NCI-H2196 (cell line): Measurements from ENCODE around the gene GASK1A.
"Not testable (repeated sequence)": the region's sequence is repeated elsewhere in the genome, so short reads cannot be mapped to it uniquely, and the experiment has no call there.

ENCODE experiments used
- DNase-seq: peaks from one replicate; lab custom pipeline; 2025; ENCODE audit not compliant: unreplicated experiment; lab: John Stamatoyannopoulos, UW

The GASK1A gene

DNA sequence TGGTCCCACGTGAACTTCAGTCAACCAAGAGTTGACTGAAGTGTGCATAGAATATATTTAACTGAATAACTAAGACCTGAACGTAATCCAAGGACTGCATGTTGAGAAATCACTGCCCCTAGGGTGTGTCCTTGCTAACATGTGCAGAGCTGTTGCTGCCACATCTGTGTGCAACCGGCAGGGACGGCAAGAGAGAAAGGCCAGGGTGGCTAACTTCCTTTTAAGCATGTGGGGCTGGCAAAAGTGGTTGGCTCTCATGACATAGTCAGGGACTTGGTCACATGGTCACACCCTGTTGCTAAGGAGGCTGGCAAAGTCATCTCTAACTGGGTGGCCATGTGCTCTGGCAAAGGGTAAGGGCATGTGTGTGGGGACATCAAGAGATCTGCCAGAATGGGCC lies 52.4 kb downstream of the GASK1A start:
- no peak for DNase-seq

DNA sequence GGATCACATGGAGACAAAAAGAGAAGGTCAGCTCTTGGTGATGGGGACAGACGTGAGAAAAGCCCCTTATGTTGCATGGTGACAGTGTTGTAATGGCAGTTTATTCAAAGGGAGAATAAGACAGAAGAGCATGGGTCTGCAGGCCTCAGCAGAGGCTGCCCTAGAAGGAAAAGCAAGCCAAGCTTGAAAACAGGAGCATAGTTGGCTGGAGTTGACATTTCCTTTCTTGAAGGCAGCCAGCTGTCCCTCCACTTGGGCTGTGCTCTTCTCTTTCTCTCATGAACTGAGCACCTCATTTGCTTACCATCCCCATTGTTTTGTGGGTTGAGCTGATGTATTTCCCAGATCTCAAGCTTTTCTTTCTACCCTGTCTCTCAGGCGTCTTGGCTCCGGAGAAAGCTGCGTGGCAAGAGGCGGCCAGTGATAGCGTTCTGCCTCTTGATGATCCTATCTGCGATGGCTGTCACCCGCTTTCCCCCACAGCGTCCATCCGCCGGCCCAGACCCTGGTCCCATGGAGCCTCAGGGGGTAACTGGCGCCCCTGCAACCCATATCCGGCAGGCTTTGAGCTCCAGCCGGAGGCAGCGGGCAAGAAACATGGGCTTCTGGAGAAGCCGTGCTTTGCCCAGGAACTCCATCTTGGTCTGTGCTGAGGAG lies 52.9 kb downstream of the GASK1A start:
- DNase-seq, result no peak

DNA sequence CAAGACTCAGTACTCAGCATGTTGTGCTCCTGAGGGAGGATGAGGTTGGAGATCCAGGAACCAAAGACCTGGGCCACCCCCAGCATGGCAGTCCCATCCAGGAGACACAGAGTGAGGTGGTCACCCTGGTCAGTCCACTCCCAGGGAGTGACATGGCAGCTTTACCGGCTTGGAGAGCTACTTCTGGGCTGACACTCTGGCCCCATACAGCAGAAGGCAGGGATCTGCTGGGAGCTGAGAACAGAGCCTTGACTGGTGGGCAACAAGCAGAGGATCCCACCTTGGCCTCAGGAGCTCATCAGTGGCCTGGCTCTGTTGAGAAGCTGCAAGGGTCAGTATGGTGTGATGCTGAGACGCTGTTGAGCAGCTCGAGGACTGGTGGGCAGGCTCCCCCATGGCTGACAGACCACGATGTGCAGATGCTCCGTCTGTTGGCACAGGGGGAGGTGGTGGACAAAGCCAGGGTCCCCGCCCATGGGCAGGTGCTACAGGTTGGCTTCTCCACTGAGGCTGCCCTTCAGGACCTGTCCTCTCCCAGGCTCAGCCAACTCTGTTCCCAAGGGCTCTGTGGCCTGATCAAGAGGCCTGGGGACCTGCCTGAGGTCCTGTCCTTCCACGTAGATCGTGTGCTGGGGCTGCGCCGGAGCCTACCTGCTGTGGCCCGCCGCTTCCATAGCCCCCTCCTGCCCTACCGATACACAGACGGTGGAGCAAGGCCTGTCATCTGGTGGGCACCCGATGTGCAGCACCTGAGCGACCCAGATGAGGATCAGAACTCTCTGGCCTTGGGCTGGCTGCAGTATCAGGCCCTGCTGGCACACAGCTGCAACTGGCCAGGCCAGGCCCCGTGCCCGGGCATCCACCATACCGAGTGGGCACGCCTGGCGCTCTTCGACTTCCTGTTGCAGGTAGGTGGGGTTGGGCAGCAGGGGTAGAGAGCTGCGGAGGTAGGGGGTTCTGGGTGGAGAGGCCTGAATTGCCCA lies 53.8 kb downstream of the GASK1A start:
- no peak for DNase-seq

DNA sequence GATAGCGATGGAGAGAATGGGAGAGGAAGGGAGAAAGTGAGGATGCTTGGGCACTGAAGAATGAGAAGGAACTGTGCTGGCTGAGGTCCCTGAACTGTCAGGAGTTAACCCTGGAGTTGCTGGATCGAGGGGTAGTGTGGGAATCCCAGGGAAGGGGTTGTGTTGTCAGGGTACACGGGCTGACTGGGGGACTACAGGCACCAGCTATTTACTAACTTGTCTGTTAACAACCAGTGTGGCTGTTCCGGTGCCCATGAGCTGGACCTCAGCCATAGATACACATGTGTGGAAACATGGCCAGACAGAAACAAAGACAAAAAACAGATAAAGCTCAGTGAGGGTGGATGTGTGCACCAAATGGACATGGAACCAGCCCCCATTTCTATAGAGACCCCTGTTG lies 55.1 kb downstream of the GASK1A start:
- no peak for DNase-seq

DNA sequence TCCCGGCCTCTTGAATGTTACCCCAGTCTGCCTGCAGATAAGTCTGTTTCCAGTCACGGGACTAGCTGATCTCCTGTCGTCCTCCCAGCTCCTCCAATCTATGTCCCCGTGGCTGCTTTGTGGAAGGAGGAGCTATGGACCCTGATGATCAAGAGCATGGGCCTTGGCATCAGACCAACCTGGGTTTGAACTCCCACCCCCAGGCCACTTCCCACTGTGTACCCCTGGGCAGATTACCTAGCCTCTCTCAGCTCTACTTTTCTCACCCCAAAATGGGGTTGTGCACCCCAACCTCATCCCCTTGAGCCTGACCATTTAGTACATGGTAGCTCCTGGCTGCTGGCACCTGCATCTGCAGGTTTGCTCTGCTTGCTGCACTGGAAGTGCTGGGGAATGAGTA lies 55.8 kb downstream of the GASK1A start:
- DNase-seq, result no peak

DNA sequence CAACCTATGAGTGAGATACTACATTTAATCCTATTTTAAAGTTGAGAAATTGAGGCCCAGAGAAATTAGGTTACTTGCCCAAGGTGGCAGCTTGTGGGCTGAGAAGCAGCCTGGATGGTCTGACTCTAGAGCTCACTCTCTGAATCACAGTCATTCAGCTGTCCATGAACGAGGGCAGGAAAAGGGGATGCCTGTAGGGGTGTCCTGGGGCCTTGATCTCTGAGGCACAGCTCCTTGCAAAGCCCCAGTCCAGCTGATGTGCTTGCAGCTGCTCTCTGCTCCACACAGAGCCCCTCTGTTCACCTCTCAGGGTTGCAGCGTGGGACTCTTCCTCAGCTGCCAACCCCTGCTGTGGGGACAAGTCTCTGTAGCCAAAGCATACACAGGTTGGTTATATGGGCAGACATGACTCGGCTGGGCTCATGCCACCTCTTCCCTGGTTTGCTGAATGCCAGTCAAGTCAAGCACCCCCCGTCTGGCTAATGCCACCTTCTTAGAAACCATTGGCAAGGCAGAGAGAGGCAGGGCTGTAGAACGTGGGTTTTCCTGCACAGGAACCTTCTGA lies 56.8 kb downstream of the GASK1A start:
- DNase-seq, result no peak

DNA sequence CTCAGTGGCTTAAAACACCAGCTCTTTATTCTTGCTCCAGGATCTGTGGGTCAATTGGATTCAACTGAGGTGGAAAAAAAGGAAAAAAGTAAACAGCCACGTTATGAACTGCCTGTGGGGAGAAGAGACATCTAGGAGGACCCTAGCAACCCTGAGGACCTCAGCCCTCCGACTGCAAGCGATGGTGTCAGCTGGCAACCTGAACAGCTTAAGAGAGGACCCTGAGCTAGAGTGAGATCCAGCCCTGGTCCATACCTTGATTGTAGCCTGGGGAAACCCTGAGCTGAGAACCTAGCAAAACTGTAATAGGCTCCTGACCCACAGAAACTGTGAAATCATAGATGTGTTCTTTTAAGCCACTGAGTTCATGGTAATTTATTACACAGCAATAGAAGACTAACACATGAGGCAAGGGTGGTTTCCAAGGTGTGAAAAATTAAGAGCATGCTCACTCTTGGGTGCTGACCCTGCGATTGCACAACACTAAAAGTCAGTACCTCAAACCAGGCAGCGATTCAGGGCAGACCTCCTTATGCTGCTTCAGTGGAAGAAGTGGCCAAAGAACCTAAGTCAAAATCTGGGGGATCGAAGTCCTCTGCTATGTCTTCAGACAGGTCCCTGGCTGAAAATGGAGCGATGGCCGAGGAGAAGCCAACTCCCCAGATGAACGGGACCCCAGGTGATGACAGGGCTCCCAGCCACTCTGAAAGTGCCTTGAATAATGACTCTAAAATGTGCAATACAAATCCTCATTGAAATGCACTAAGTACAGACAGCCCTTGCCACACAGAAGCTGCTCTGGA lies 57.7 kb downstream of the GASK1A start:
- DNase-seq, result no peak

DNA sequence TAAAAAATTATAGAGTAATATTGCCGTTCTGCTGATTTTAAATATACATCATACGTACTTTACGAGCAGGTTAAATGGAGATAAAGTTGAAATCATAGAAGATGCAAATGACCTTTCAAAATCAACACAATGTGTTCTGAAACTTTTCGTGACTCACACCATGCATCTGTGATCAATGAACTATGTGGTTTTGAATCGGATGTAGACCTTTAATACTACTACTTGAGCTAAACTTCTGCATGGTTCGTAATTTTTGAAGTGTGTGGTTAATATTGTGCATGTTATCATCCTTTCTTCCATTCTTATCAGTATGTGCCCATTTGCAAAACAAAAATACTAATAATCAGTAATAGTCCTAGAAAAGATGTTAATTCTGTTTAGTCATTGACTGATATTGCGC lies 58.9 kb downstream of the GASK1A start:
- DNase-seq, result no peak

DNA sequence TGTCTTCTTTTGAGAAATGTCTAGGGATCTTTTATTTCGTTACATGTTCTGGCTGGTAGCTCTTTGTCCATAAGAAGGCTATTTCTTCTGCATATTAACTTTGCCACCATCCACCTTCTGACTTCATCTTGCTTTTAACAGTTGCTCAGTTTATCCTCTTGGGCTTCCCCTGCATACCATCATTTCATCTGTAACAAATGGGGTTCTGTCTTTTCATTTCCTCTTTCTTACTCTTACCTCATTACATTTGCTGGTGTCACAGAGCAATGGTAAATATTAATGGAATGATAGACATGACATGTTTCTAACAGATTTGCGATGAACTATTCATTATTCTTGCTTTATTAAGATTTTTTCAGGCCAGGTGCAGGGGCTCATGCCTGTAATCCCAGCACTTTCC lies 62.4 kb downstream of the GASK1A start:
- no peak for DNase-seq

DNA sequence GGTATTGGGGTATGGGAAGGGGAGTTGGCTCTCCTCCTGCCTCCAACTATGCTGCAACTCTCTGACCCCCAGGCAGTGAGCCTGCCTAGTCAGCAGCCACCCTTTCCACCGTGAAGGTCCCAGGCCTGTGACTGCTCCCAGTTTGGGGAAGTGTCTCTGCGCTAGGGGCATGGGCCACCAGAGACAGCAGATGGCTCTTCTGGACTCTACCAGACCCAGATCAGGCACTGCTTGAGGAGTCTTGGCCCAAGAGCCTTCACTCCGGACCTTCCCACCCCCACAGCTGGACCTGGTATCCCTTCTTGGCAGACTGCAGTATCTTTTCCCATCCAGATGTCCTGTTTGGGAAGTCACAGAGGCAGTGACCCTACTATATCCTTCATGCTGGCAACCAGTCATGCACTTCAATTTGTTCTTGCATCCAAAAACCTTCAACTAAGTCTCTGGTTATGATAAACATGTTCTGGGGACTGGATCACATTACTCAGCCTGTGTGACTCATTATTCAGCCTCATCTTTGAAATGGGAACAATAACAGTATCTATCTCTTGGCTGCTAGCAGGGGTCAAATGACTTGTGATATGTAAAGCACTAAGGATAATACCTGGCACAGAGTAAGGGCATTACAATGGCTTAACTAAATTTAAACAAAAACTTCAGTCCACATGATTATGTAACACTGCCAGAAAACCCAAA lies 64.1 kb downstream of the GASK1A start:
- DNase-seq, result no peak

DNA sequence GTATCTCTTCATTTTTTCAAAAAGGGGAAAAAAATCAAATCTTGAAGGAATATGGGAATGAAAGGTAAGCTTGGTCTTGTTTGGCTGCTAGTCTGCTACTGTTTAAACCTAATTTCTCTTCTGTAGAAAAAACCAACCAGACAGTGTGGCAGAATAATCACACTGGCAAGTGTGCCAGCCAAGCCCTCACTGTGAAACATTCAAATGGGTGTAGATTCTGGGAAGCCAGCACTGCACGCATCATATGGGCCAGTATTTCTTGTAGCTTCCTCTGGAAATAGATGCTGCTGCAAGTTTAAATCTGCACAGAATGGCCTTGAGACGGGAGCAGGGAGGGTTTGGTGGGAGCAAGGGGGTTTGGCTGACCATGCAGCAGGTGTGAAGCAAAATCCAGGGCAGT lies 64.7 kb downstream of the GASK1A start:
- DNase-seq, result no peak

DNA sequence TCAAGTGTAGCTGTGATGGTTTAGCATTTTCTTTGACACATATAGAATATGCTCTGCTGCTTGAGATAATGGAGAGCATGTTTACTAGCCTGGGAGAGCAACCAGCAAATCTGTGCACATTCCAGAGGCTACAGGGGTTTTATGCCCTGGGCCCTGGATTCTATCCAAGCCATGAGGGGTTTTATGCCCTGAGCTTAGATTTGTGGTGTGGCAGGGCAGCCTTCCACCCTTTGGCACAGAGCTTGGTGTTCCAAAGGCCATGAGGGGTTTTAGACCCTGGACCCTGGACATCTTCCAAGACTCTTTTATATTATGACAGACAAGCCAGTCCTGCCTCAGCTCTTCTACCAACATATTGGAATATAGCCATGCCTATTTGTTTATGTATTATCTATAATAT lies 66.0 kb downstream of the GASK1A start:
- DNase-seq, result not testable (repeated sequence)

DNA sequence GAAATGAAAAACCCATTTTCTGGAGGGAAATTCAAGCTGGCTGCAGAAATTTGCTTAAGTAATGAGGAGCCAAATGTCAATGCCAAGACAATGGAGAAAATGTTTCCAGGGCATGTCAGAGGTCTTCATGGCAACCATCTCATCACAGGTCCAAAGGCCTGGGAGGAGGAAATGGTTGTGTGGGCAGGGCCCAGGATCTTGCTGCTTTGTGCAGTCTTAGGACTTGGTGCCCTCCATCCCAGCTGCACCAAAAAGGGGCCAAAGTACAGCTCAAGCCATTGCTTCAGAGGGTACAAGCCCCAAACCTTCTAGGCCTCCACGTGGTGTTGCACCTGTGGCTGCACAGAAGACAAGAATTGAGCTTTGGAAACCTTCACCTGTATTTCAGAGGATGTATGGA lies 67.5 kb downstream of the GASK1A start:
- no peak for DNase-seq

DNA sequence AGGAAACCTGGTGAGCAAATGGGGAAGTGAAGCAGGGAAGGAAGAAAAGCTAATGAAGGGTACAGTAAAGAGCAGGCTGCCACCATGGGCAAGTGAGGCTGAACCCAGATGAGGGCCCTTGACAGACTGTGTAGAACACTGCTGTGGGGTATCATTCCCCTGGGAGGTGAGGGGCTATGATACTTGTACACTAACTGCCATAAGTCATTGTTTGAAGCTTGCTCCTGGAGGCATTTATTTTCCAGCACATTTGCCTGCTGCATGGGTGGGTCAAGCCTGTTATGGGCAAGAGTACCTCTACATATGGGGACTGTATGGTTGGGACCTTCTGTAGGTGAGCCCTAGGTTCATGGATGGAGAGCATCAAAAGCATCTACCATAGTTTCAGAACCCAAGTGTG lies 69.4 kb downstream of the GASK1A start:
- no peak for DNase-seq

DNA sequence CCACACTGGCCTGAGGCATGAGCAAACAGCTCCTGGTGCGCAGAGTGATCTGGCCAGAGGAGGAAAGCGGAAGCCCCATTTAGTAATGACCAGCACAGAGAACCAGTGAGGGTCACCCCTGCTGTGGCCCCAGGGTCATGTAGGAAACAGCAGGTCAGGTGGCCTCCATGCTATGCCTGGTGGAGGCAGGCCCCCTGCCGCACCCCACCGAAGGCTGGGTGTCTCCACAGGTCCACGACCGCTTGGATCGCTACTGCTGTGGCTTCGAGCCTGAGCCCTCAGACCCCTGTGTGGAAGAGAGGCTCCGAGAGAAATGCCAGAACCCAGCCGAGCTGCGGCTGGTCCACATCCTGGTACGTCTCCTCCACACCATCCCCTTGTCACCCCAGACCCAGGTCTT lies 74.2 kb downstream of the GASK1A start:
- no peak for DNase-seq

DNA sequence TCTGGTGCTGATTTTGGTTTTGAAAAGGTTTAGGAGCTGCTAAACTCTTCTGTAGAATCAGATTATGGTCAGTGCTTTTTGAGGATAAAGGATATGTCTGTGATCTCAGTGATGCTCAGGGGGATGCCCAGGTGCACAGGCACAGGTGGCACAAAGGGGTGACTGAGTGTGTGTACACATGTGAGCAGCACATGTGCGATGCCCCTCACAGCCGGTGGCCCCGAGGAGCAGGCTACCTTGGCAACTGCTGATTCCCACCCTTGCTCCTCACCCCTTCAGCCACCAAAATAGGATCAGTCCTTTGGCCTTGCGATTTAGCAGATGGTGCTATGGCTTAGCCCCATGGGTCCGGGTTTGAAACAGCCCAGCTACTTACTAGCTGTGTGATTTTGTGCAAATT lies 75.6 kb downstream of the GASK1A start:
- no peak for DNase-seq

DNA sequence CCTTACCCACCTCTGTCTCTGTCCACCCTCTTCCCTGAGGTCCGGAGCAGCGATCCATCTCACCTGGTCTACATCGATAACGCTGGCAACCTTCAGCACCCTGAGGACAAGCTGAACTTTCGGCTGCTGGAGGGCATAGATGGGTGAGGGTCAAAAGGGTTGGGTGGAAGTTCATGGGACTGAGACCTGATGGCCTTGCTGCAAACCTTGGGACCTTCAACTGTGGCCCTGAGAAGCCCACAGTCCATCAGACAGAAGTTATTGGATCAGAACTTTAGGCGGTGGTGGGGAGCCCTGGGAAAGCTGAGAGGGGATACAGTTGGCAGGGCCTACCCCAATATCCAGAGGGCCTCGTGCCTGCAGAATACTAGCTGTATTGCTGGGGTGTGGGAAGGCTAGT lies 76.3 kb downstream of the GASK1A start:
- no peak for DNase-seq

DNA sequence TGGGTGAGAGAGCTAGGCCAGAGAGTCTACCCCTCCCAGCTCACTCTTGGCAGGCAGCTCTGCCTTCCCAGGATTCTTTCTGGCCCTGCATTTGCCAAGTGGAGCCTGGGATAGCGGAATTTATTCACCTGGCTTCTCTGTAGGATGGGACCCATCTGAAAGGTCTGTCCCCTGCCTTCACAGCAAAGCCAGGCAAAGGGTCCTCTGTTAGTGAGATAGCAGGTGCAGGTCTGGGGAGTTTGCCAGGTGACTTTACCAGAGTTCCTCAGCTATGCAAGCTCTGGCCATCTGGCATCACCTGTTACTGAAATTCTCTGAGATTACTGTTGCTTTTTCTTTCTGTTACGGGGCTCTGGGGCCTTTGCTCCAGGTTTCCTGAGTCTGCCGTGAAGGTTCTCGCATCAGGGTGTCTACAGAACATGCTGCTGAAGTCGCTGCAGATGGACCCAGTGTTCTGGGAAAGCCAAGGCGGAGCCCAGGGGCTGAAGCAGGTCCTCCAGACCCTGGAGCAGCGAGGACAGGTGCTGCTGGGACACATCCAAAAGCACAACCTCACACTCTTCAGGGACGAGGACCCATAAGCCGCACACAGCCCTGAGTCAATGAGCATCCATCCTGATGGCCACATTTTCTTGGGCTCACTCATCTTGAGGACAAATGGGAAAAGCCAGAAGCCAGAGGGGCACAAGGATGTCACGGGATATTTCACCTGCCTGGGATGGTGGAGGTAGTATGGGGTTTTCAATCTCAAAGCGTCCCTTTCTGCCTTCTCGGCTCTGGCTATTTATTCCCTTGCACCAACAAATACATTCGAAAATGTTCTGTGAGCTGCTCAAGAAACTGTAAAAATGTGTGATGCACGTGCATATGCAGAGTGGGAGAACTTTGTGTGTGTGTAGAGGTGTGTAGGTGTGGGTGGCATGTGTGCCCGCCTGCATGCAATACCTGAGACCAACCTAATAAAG lies 77.0 kb downstream of the GASK1A start:
- DNase-seq, result no peak

DNA sequence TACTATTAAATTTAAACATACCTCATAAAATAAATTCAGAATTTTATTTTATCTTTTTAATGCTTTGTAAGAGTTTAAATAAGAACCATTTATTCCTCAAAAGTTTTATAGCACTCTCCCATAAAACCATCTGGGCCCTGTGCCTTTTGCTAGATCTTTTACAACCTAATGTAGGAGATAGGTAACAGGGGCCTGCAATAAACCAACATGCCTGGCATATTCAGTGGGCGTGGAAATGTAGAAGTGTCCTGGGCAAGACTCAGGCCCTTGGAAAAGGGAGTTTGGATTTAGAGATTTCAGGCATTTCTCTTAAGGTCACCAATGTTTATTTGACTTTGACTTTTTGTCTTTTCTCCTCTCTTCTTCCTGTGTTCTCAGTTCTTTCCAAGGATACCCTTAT lies 80.3 kb downstream of the GASK1A start:
- no peak for DNase-seq
